Measurements from ENCODE around the gene PTPA.

GRCh38 chr9:129150122-129150521, 38.9 kb downstream of the PTPA start:
- TF ChIP-seq, protein P1, sequence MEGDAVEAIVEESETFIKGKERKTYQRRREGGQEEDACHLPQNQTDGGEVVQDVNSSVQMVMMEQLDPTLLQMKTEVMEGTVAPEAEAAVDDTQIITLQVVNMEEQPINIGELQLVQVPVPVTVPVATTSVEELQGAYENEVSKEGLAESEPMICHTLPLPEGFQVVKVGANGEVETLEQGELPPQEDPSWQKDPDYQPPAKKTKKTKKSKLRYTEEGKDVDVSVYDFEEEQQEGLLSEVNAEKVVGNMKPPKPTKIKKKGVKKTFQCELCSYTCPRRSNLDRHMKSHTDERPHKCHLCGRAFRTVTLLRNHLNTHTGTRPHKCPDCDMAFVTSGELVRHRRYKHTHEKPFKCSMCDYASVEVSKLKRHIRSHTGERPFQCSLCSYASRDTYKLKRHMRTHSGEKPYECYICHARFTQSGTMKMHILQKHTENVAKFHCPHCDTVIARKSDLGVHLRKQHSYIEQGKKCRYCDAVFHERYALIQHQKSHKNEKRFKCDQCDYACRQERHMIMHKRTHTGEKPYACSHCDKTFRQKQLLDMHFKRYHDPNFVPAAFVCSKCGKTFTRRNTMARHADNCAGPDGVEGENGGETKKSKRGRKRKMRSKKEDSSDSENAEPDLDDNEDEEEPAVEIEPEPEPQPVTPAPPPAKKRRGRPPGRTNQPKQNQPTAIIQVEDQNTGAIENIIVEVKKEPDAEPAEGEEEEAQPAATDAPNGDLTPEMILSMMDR (IDR thresholded peaks at IDR 0.05) = no peak
- TF ChIP-seq POLR2A (IDR thresholded peaks at IDR 0.05) (no peak), EP300 (IDR thresholded peaks at IDR 0.05) (no peak), POLR2AphosphoS5 (IDR thresholded peaks at IDR 0.05) (no peak)
